Measurements from ENCODE around the gene AMELX.

Gene AMELX

DNA sequence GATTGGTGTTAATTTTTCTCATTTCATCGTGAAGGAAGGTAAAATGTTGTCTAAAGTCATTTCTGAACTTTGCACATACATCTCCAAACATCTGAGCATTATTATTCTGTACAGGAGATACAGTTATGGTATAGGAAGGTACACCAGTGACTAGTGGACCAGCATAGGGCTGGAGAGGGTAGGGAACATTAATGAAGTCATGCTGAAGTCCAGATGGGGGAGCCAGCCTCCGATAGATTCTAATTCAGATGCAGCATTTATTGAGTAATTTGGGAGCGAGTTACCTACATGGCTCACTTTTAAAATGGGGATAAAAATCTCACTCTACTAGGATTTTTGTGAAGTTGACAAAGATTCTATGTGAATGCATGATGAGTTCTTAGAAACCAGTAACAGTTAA is 34.9 kb downstream of the AMELX start:
- intact Hi-C loops (cut with DNase I; ENCODE audit: low total_unique reads) = no loop called here

DNA sequence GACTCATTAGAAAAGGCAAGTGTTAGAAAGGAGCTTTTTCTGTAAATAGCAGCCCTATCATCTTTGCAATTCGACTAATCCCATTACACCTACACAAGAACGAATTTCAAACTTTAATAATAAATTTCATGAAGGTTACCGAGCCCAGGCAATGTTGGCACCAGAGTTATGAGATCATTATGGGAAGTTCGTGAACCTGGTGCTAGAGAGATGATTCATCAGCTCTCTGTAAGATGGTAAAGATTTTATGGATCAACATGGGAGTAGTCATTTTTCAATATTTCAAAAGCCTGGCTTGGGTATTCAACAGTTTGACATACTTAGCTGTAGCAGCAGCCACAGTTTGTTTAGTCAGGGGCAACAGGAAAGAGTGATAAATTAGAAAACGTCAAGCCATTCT is 35.8 kb downstream of the AMELX start:
- Histone ChIP-seq H3K27ac (no peak overlapping the region), H3K9me3 (peaks cover 0 to 6% (median 6%) of the 10 kb centered on the region in 3 donors), H3K27me3 (no peaks in the 10 kb centered on the region), H3K4me1 (no peaks in the 10 kb centered on the region), H3K36me3 (no peaks in the 10 kb centered on the region), H3K4me3 (no peak overlapping the region)
- intact Hi-C loops (cut with DNase I; ENCODE audit: low total_unique reads) = no loop called here
- no peak for DNase-seq
- TF ChIP-seq, protein P1, sequence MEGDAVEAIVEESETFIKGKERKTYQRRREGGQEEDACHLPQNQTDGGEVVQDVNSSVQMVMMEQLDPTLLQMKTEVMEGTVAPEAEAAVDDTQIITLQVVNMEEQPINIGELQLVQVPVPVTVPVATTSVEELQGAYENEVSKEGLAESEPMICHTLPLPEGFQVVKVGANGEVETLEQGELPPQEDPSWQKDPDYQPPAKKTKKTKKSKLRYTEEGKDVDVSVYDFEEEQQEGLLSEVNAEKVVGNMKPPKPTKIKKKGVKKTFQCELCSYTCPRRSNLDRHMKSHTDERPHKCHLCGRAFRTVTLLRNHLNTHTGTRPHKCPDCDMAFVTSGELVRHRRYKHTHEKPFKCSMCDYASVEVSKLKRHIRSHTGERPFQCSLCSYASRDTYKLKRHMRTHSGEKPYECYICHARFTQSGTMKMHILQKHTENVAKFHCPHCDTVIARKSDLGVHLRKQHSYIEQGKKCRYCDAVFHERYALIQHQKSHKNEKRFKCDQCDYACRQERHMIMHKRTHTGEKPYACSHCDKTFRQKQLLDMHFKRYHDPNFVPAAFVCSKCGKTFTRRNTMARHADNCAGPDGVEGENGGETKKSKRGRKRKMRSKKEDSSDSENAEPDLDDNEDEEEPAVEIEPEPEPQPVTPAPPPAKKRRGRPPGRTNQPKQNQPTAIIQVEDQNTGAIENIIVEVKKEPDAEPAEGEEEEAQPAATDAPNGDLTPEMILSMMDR (IDR thresholded peaks at IDR 0.05) = no peak

More for the DNA sequence above, 34.9 kb downstream of the AMELX start:
- DNase-seq = no peak
- Histone ChIP-seq H3K9me3 (peaks cover 0 to 13% (median 12%) of the 10 kb centered on the region in 3 donors), H3K27ac (no peak overlapping the region), H3K36me3 (no peaks in the 10 kb centered on the region), H3K4me1 (no peaks in the 10 kb centered on the region), H3K4me3 (no peak overlapping the region), H3K27me3 (no peaks in the 10 kb centered on the region)
- TF ChIP-seq, protein P1 (IDR thresholded peaks at IDR 0.05) = no peak

DNA sequence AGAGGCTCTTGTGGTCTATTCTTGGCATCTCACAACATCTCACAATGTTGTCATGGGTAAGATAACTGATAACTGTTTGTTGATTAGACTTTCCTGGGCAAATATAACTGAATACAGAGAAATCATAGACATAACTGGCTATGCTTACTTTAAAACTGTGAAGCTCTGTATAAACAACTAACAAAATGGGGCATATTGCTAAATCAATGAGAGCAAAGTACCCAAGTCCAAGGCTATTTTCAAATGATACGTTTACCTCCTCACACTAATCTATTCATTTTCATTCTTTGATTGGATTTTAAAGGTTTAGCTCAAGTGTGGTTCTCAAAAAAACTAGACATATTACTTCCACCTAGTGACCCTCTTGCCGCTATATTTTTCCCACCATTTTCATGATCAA is 38.6 kb downstream of the AMELX start:
- TF ChIP-seq, protein P1 (IDR thresholded peaks at IDR 0.05) = no peak
- H3K9me3 ChIP-seq = no peaks in the 10 kb centered on the region
- no peak overlapping the region for H3K4me3 ChIP-seq
- no peaks in the 10 kb centered on the region for H3K27me3 ChIP-seq
- no peak overlapping the region for H3K27ac ChIP-seq
- H3K4me1 ChIP-seq = no peaks in the 10 kb centered on the region
- no peak for DNase-seq
- intact Hi-C loops (cut with DNase I; ENCODE audit: low total_unique reads) = no loop called here
- H3K36me3 ChIP-seq = no peaks in the 10 kb centered on the region

DNA sequence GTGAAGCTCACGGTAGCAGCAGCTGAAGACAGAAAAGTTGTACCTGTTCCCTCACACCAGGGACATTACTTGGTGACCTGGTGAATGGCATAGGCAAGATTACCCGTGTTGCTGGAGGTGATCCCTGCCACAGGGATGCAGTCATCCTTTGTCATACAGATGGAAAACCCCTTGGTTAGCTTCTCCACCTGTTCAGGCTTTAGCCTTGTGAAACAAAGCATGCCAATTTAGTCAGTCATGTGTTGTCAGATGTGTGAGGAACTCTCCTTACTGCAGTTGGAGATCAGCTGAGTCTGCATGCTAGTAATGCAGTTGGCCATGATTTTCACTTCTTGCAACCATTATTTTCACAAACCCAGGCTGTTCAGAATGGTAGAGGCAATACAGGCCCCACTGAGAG is 41.0 kb downstream of the AMELX start:
- no peaks in the 10 kb centered on the region for H3K27me3 ChIP-seq
- H3K36me3 ChIP-seq = no peaks in the 10 kb centered on the region
- DNase-seq = no peak
- TF ChIP-seq, protein P1 (IDR thresholded peaks at IDR 0.05) = no peak
- H3K9me3 ChIP-seq = no peaks in the 10 kb centered on the region
- intact Hi-C loops (cut with DNase I; ENCODE audit: low total_unique reads) = no loop called here
- H3K4me3 ChIP-seq = no peak overlapping the region
- H3K4me1 ChIP-seq = no peaks in the 10 kb centered on the region
- no peak overlapping the region for H3K27ac ChIP-seq

DNA sequence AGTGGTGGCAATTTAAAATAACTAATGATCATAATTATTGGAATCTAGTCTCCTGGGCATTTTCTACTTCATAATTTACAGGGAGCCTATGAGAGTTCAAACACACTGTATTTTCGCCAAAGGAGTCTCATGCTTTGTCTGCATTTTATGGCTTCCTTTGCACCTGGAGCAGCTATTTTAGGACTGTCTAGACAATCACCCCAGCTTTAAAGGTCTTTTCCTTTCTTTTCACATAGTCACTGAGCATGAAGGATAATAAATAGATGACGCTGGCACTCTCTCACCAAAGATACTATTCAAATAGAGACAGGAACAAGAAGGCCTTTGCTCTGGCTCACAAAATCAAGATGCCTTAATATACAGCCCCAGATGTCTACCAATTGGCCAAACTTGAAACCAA is 43.0 kb downstream of the AMELX start:
- Histone ChIP-seq H3K4me3 (no peak overlapping the region), H3K27ac (no peak overlapping the region), H3K9me3 (no peaks in the 10 kb centered on the region), H3K36me3 (no peaks in the 10 kb centered on the region), H3K27me3 (no peaks in the 10 kb centered on the region), H3K4me1 (no peaks in the 10 kb centered on the region)
- intact Hi-C loops (cut with DNase I; ENCODE audit: low total_unique reads) = no loop called here
- TF ChIP-seq, protein P1 (IDR thresholded peaks at IDR 0.05) = no peak
- no peak for DNase-seq

All from tibial artery (tissue), 4 donors.